NB4 (cell line): ENCODE data around the gene UGT1A4.

Source experiments
- MYC ChIP-seq: IDR thresholded peaks from 2 replicates; pipeline ENCODE4 v1.6.1; 2011; ENCODE audit warnings: low read depth, low read length
- POLR2A ChIP-seq: IDR thresholded peaks from 2 replicates; pipeline ENCODE4 v1.6.1; 2011; ENCODE audit warnings: mild to moderate bottlenecking; ENCODE audit not compliant: insufficient read length; ENCODE audit errors: extremely low read depth
- TF ChIP-seq, protein P1 (sequence below): IDR thresholded peaks from one replicate; pipeline ENCODE4 v1.5.1; 2012; ENCODE audit warnings: low read depth, low read length
- TF ChIP-seq, protein P2 (sequence below): IDR thresholded peaks from 2 replicates; pipeline ENCODE4 v1.6.1; 2011; ENCODE audit warnings: low read depth, low read length

DNA sequence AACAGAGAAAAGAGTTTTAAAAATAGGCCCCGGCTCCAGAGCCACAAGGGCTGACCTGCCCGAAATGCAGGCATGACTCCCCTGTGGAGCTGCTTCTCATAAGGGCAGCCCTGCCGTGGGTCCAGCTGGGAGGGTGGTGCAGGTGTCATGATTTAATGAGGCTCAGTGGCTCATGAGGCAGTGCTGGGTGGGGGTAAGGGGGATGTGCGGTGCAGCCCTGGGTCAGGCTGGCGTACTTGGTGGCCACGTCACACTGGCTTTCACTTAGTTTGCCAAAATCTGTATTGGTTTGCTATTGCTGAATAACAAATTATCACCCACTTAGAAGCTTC is 102.2 kb downstream of the UGT1A4 start:
- TF ChIP-seq, protein P1, sequence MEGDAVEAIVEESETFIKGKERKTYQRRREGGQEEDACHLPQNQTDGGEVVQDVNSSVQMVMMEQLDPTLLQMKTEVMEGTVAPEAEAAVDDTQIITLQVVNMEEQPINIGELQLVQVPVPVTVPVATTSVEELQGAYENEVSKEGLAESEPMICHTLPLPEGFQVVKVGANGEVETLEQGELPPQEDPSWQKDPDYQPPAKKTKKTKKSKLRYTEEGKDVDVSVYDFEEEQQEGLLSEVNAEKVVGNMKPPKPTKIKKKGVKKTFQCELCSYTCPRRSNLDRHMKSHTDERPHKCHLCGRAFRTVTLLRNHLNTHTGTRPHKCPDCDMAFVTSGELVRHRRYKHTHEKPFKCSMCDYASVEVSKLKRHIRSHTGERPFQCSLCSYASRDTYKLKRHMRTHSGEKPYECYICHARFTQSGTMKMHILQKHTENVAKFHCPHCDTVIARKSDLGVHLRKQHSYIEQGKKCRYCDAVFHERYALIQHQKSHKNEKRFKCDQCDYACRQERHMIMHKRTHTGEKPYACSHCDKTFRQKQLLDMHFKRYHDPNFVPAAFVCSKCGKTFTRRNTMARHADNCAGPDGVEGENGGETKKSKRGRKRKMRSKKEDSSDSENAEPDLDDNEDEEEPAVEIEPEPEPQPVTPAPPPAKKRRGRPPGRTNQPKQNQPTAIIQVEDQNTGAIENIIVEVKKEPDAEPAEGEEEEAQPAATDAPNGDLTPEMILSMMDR: no peak
- TF ChIP-seq POLR2A: no peak
- TF ChIP-seq MYC: no peak
- TF ChIP-seq, protein P2, sequence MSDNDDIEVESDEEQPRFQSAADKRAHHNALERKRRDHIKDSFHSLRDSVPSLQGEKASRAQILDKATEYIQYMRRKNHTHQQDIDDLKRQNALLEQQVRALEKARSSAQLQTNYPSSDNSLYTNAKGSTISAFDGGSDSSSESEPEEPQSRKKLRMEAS: no peak
